Activated CD8-positive, alpha-beta memory T cell treated with anti-CD3 and anti-CD28 coated beads for 36 hours (primary cell): ENCODE data around the gene PCDH1. TPM values are rescaled to one million over a fixed set of nuclear protein-coding genes. Genes with fewer than 3 reads are reported as not detected.

ENCODE experiments used
- CTCF ChIA-PET: fragments of 350-600 bp; sonication (Branson Sonifier 250); formaldehyde crosslinking; loops from one replicate; lab custom pipeline; 2021; ENCODE audit warnings: antibody characterized with exemption; lab: Charles Lee
- POLR2A ChIA-PET: fragments of 350-600 bp; sonication (Branson Sonifier 250); formaldehyde crosslinking; loops from one replicate; lab custom pipeline; 2021; ENCODE audit warnings: antibody characterized with exemption; lab: Charles Lee
- total RNA-seq, 2 experiments: library from RNA; stranded (reverse); gene quantifications; one replicate each; pipeline ENCODE4 v1.2.3, GENCODE V29; 2021

The PCDH1 gene
- total RNA-seq, 2 experiments from 2014 or later: not detected

- POLR2A ChIA-PET: interaction anchor here (0.5 to 1.6 kb wide), 2 partner anchors 29 to 41 kb away, joined by 3 to 5 read pairs; partner anchors contain the start of gene PCDH1
- CTCF ChIA-PET: interaction anchor here (0.6 to 1.0 kb wide), 2 partner anchors 30 to 148 kb away, joined by 3 read pairs; no protein-coding TSS in a partner anchor
Observed at GRCh38 chr5:141848744-141849414, 29.3 kb downstream of the PCDH1 start.

GRCh38 chr5:141846031-141846430 is 32.2 kb downstream of the PCDH1 start:
- CTCF ChIA-PET: interaction anchor here (0.7 to 1.3 kb wide), 3 partner anchors 32 to 154 kb away, joined by 3 to 4 read pairs (median 3); no protein-coding TSS in a partner anchor
- POLR2A ChIA-PET: interaction anchor here (0.6 kb wide), 1 partner anchor 208 kb away, joined by 4 read pairs; no protein-coding TSS in a partner anchor

- ChIA-PET POLR2A (interaction anchor here (0.6 kb wide), 1 partner anchor 207 kb away, joined by 4 read pairs; no protein-coding TSS in a partner anchor), CTCF (interaction anchor here (0.7 to 1.3 kb wide), 4 partner anchors 19 to 154 kb away, joined by 3 to 4 read pairs (median 3); no protein-coding TSS in a partner anchor)
Observed at GRCh38 chr5:141845371-141845851, 32.8 kb downstream of the PCDH1 start.

DNA sequence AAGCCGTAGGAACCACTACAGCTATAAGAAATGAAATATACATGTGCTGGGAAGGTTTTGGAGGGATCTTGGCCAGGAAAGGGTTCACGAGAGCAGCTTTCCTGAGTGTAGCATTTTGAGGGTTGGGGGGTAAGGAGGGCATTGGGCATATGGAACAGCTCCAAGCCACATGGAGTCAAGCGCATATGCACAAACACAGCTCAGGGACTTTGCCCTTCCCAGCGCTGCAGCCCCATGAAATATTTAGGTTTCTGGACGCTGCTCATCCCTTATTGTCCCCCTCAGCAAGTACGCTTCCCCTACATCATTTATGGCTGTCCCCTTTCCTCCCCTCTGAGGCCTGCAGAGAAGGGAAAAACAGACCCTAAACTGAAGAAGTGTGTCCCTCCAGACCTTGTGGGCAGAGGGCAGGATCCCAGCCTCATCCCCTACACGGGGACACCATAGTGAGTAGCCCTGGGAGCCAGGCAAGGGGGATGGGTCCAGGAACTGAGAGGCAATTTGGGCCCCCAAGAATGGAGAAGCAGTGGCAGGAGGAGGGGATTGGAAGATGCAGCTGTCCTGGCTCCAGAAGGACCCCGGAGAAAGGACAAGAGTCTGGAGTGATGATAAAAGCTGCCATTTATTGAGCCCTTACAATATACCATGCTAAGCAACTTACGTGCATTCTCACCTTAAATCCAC is 33.7 kb downstream of the PCDH1 start:
- CTCF ChIA-PET: interaction anchor here (1.1 to 1.3 kb wide), 2 partner anchors 116 to 153 kb away, joined by 3 to 4 read pairs; no protein-coding TSS in a partner anchor
- POLR2A ChIA-PET: no interaction called here

GRCh38 chr5:141843156-141843927 is 34.9 kb downstream of the PCDH1 start:
- ChIA-PET CTCF (no interaction called here), POLR2A (no interaction called here)

DNA sequence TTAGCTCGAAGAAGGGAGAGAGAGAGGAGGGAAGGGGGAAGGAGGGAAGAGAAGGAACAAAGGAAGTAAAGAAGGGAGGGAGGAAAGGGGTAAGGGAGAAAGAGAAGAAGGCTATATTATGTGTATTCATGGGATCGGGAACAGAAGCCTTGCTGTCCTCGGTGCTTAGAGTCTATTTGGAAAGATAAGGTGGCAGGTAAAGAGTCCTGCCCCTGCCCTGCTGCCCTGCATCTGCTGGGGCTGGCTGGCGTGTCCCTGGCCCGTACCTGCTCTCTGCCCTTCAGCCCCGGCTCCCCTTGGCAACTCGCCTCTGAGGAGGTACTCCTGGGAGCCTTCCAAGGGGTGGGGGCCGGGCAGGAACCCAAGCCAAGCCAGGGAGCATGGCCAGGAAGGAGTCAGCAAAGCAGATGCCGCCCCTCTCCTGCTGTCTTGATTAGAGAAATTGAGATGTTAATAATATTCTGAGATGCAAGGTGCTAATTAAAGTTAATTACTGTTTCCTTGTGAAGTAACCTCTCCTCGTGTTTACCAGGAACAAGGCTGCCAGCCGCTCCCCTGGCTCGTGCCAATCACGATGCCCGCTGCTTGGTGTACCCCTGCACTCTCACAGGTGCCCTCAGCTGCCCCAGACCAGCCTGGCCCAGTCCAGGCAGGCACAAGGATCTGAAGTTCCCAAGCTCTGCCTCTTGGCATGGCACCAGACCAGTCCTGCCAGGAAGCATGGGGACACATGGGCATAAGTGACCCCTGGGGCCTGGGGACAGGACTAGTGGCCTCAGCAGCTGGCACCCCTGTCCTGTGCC is 36.6 kb downstream of the PCDH1 start:
- CTCF ChIA-PET: interaction anchor here (0.7 kb wide), 1 partner anchor 49 kb away, joined by 3 read pairs; no protein-coding TSS in a partner anchor

DNA sequence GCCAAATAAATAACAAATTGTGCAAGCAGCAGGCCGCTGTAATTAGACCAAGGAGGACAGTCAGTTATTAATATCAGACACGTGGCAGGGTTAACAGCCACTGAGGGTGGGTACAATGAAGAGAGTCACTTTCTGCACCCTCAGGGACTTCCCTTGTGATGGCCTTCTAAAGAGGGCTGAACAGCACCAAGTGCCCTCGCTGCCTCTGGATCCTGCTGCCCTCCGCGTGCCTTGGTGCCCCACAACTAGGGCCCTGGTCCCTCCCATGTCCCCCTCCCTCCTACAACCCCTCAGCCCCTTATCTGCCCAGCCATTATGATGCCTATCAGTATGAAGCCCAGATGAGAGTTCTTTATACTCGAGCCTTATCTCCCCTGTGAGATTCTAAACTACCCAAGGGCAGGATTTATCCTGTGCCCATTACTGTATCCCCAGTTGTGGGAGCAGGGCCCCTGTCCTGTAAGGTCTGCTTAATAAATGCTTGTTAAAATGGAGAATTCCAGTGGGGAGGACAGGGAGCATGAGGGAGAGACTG is 37.3 kb downstream of the PCDH1 start:
- ChIA-PET POLR2A (no interaction called here), CTCF (interaction anchor here (0.7 to 1.3 kb wide), 2 partner anchors 10 to 50 kb away, joined by 3 read pairs; no protein-coding TSS in a partner anchor)

More for the DNA sequence above, 36.6 kb downstream of the PCDH1 start:
- POLR2A ChIA-PET: no interaction called here

DNA sequence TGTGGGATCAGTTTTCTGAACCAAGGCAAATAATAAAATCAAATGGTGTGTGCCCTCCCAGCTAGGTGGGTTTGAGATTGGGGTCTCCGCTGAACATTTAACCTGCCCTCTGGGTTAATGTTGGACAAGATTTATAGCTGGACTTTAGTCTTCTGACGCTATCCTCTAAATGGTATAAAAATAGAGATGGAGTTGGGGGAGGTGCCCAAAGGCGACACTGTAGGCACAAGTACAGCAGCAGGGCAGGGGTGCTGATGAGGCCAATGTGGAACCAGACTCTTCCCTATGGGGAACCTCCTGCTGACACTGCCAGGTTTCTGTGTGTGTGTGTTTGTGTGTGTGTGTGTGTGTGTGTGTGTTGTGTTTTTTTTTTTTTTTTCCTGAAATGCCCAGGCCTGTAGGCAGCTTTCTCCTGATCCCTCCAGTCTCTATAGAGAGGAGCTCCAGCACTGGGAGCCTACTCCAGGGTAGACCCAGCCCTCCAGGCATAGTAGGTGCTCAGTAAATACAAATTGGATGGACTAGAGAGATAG is 37.9 kb downstream of the PCDH1 start:
- ChIA-PET CTCF (interaction anchor here (1.3 kb wide), 1 partner anchor 9 kb away, joined by 3 read pairs; no protein-coding TSS in a partner anchor), POLR2A (no interaction called here)

- POLR2A ChIA-PET: no interaction called here
- CTCF ChIA-PET: interaction anchor here (1.1 kb wide), 1 partner anchor 14 kb away, joined by 3 read pairs; no protein-coding TSS in a partner anchor
Observed at GRCh38 chr5:141839015-141839513, 39.1 kb downstream of the PCDH1 start.

DNA sequence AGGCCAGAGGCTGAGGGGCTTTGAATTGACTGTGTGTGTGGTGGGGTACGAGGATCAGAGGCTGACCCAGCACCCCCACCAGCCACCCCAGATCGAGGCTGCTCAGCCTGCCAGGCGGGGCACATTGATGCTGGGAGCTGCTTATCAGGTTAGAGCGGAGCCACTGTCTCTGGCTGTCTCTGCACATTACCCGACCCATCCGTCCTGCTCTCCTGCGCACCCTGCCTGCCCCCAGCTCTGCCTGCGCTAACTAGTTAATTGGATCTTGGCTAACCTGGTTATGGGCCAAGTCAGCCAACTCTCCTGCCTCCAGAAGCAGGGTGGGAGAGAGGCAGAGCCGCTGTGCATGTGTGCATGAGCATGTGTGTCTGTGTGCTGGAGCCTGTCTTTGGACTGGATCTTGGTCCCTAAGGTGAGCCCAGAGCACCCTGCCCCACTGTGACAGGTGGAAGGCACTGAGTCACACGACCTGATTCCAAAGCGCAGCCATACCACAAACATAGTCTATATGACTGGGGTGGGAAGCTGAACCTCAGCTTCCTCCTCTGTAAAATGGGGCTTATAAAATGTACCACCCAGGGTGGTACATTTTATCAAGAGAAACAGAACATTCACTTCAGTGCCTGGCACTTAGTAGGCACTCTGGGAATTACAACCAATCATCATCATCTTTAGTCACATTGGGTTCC is 39.7 kb downstream of the PCDH1 start:
- ChIA-PET CTCF (interaction anchor here (1.1 kb wide), 1 partner anchor 14 kb away, joined by 3 read pairs; no protein-coding TSS in a partner anchor), POLR2A (no interaction called here)

- ChIA-PET POLR2A (no interaction called here), CTCF (interaction anchor here (0.8 to 1.4 kb wide), 3 partner anchors 9 to 216 kb away, joined by 4 to 5 read pairs (median 4); no protein-coding TSS in a partner anchor)
Observed at GRCh38 chr5:141835928-141836670, 42.1 kb downstream of the PCDH1 start.

GRCh38 chr5:141834331-141834730 is 43.9 kb downstream of the PCDH1 start:
- ChIA-PET POLR2A (no interaction called here), CTCF (no interaction called here)

DNA sequence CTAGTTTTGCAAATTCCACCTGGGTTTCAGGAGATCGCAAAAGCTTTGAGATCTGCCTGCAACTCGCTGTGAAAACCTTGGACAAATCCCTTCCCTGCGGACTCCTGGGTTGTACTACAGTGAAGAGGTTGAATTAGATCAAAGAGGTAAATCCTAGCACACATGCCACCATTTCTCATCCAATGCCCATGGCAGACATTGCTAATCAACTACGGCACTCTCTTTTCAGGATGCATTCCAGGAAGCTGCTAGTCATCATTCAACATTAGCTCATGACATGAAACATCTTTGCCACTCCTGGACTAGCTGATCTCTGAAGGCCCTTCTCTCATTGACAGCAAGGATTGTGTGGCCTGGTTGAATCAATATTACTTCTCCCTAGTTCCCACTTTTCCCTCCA is 46.1 kb downstream of the PCDH1 start:
- POLR2A ChIA-PET: no interaction called here

DNA sequence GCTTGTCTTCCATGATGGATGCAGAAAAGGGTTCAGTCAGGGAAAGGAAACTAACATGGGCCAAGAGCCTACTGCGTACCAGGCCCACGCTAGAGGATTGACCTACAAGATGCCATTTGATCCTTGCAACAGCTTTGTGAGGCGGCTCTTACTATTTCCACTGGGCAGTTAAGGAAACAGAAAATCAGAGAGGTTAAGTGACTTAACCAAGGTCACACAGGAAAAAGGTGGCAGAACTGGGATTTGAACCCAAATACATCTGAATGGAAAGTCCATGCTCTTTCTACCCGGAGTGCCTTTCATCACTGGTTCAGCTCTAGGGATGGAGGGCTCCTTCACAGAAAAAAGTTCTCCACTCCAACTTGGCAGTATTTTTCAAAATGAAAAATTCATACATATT is 50.0 kb downstream of the PCDH1 start:
- POLR2A ChIA-PET: no interaction called here
- CTCF ChIA-PET: interaction anchor here (1.0 kb wide), 1 partner anchor 51 kb away, joined by 3 read pairs; no protein-coding TSS in a partner anchor

More for the DNA sequence above, 46.1 kb downstream of the PCDH1 start:
- CTCF ChIA-PET: no interaction called here

- POLR2A ChIA-PET: no interaction called here
- CTCF ChIA-PET: interaction anchor here (0.7 to 2.5 kb wide), 7 partner anchors 10 to 125 kb away, joined by 3 to 7 read pairs (median 4); partner anchors contain the start of gene PCDH1
Observed at GRCh38 chr5:141826674-141827073, 51.5 kb downstream of the PCDH1 start.
